Hepatocyte (in vitro differentiated cells): ENCODE measurements around the gene C13orf42. TPM values are rescaled to one million over a fixed set of nuclear protein-coding genes. Genes with fewer than 3 reads are reported as not detected.
"Not testable (repeated sequence)": the region's sequence is repeated elsewhere in the genome, so short reads cannot be mapped to it uniquely, and the experiment has no call there.

Source experiments
- DNase-seq: peaks from one replicate; pipeline ENCODE4 v3.0.0-alpha.2; 2016; ENCODE audit warnings: low spot score
- H2AFZ ChIP-seq: fragments of 200-600 bp; sonication (generic); 2 replicates; pipeline ENCODE4 v1.6.0; 2016; ENCODE audit warnings: antibody characterized with exemption, mild to moderate bottlenecking
- H3K27ac ChIP-seq: fragments of 200-600 bp; sonication (generic); 2 replicates; pipeline ENCODE4 v1.5.1; 2016; ENCODE audit warnings: mild to moderate bottlenecking
- H3K27me3 ChIP-seq: fragments of 200-600 bp; sonication (generic); 2 replicates; pipeline ENCODE4 v1.6.1; 2016
- H3K36me3 ChIP-seq: fragments of 200-600 bp; sonication (generic); replicated peaks from 2 replicates; pipeline ENCODE4 v1.5.1; 2016; ENCODE audit warnings: low read depth; ENCODE audit not compliant: insufficient read depth
- H3K4me1 ChIP-seq: fragments of 200-600 bp; sonication (generic); 2 replicates; pipeline ENCODE4 v1.5.1; 2016; ENCODE audit warnings: mild to moderate bottlenecking, moderate library complexity; ENCODE audit not compliant: insufficient read depth
- H3K4me2 ChIP-seq: fragments of 200-600 bp; sonication (generic); 2 replicates; pipeline ENCODE4 v1.6.0; 2016
- H3K4me3 ChIP-seq: fragments of 200-600 bp; sonication (generic); 2 replicates; pipeline ENCODE4 v1.5.1; 2016; ENCODE audit warnings: mild to moderate bottlenecking
- H3K79me2 ChIP-seq: fragments of 200-600 bp; sonication (generic); 2 replicates; pipeline ENCODE4 v1.6.0; 2017; ENCODE audit warnings: mild to moderate bottlenecking
- H3K9me2 ChIP-seq: fragments of 200-600 bp; sonication (generic); replicated peaks from 2 replicates; pipeline ENCODE4 v1.6.0; 2017; ENCODE audit warnings: mild to moderate bottlenecking; ENCODE audit not compliant: insufficient read depth
- H3K9me3 ChIP-seq: fragments of 200-600 bp; sonication (generic); 2 replicates; pipeline ENCODE4 v1.5.1; 2016; ENCODE audit warnings: low read depth, mild to moderate bottlenecking
- H4K20me1 ChIP-seq: fragments of 200-600 bp; sonication (generic); 2 replicates; pipeline ENCODE4 v1.6.0; 2016; ENCODE audit warnings: mild to moderate bottlenecking; ENCODE audit not compliant: insufficient read depth, poor library complexity, severe bottlenecking
- CTCF ChIP-seq: fragments of 200-600 bp; sonication (generic); IDR thresholded peaks from 2 replicates; pipeline ENCODE4 v1.5.1; 2016; ENCODE audit warnings: antibody characterized with exemption, mild to moderate bottlenecking; ENCODE audit not compliant: poor library complexity
- EZH2 ChIP-seq: fragments of 200-600 bp; sonication (generic); IDR thresholded peaks from 2 replicates; pipeline ENCODE4 v1.6.1; 2016; ENCODE audit warnings: antibody characterized with exemption, mild to moderate bottlenecking, borderline replicate concordance
- EZH2phosphoT487 ChIP-seq: fragments of 200-600 bp; sonication (generic); IDR thresholded peaks from one replicate; pipeline ENCODE4 v1.6.1; 2018; ENCODE audit warnings: antibody characterized with exemption, mild to moderate bottlenecking, low read depth, moderate library complexity; ENCODE audit not compliant: unreplicated experiment, severe bottlenecking
- WGBS: methylation state at CpG from one replicate; pipeline ENCODE4 v1.1.6; 2016; ENCODE audit warnings: low lambda C conversion rate; ENCODE audit errors: missing lambda C conversion rate; 5-methylcytosine and 5-hydroxymethylcytosine counted together
- polyA plus RNA-seq: library from polyadenylated mRNA; unstranded; fragments of >200 nt; fragmentation: Nextera tagmentation; extraction: Ambion mirVana; gene quantifications from 2 replicates; pipeline ENCODE4 v1.2.1, GENCODE V29; 2016
- total RNA-seq: library from RNA; depleted of rRNA; stranded (reverse); fragments of >200 nt; gene quantifications from 2 replicates; pipeline ENCODE4 v1.2.3, GENCODE V29; 2014

Gene C13orf42
- total and polyA plus RNA-seq, 2 experiments from 2014 or later, result not detected

GRCh38 chr13:51122868-51123566, 11.9 kb upstream of the C13orf42 start:
- peak overlapping the region; percentile 24 for H3K4me2 ChIP-seq
- WGBS, result 10% methylated on average over 6 of the region's 6 CpGs
- H3K9me2 ChIP-seq, result no peaks in the 10 kb centered on the region

GRCh38 chr13:51120873-51121272, 9.8 kb upstream of the C13orf42 start:
- 87% methylated on average over 11 of the region's 11 CpGs for WGBS
- H3K4me1 ChIP-seq, H3K9me3 ChIP-seq, H4K20me1 ChIP-seq, H3K27me3 ChIP-seq, H2AFZ ChIP-seq, H3K79me2 ChIP-seq, H3K4me3 ChIP-seq, DNase-seq, H3K9me2 ChIP-seq, H3K36me3 ChIP-seq, H3K4me2 ChIP-seq, H3K27ac ChIP-seq: not testable (repeated sequence)
- peak; percentile 14 for TF ChIP-seq CTCF

More at GRCh38 chr13:51122868-51123566, 11.9 kb upstream of the C13orf42 start:
- no peak overlapping the region for H2AFZ ChIP-seq
- H3K79me2 ChIP-seq, result no peaks in the 10 kb centered on the region
- H4K20me1 ChIP-seq, result no peaks in the 10 kb centered on the region
- TF ChIP-seq CTCF, result no peak
- TF ChIP-seq EZH2, result no peak
- TF ChIP-seq EZH2phosphoT487, result no peak
- no peak overlapping the region for H3K4me3 ChIP-seq
- no peaks in the 10 kb centered on the region for H3K36me3 ChIP-seq
- no peaks in the 10 kb centered on the region for H3K9me3 ChIP-seq
- no peaks in the 10 kb centered on the region for H3K27me3 ChIP-seq
- no peaks in the 10 kb centered on the region for H3K4me1 ChIP-seq
- no peak overlapping the region for H3K27ac ChIP-seq
- peak; percentile 47 for DNase-seq

- no peak for TF ChIP-seq EZH2phosphoT487
- no peak for TF ChIP-seq CTCF
- TF ChIP-seq EZH2, result no peak
- H3K4me1 ChIP-seq, result no peaks in the 10 kb centered on the region
- no peaks in the 10 kb centered on the region for H3K79me2 ChIP-seq
- H3K4me2 ChIP-seq, result no peak overlapping the region
- H3K9me3 ChIP-seq, result no peaks in the 10 kb centered on the region
- no peaks in the 10 kb centered on the region for H4K20me1 ChIP-seq
- DNase-seq, result no peak
- H3K27me3 ChIP-seq, result no peaks in the 10 kb centered on the region
- no peak overlapping the region for H3K27ac ChIP-seq
- H3K36me3 ChIP-seq, result no peaks in the 10 kb centered on the region
- no peaks in the 10 kb centered on the region for H3K9me2 ChIP-seq
- H2AFZ ChIP-seq, result no peak overlapping the region
- 90% methylated on average over 4 of the region's 4 CpGs for WGBS
- no peak overlapping the region for H3K4me3 ChIP-seq
Observed at GRCh38 chr13:51118809-51119431, 7.8 kb upstream of the C13orf42 start.
